Lower leg skin (tissue), 4 donors: ENCODE data around the gene KIRREL3. TPM values are rescaled to one million over a fixed set of nuclear protein-coding genes. Genes with fewer than 3 reads are reported as not detected.

ENCODE experiments used
- DNase-seq, 2 donors: peaks; one replicate each; pipeline ENCODE4 v3.0.0-alpha.2; 2019; ENCODE audit warnings: low spot score in 2 of 2
- H3K4me3 ChIP-seq: fragments of 200-600 bp; sonication (generic); 2 replicates; pipeline ENCODE4 v1.5.1; 2017; ENCODE audit warnings: mild to moderate bottlenecking, low read depth; ENCODE audit not compliant: poor library complexity, severe bottlenecking
- CTCF ChIP-seq, 3 donors: fragments of 450-650 bp; IDR thresholded peaks; one replicate each; pipeline ENCODE4 v1.5.1; 2016; ENCODE audit warnings: antibody characterized with exemption in 3 of 3, mild to moderate bottlenecking in 3 of 3, moderate library complexity in 2 of 3
- POLR2A ChIP-seq, 2 donors: fragments of 450-650 bp; IDR thresholded peaks; one replicate each; pipeline ENCODE4 v1.6.1; 2016 to 2017; ENCODE audit warnings: antibody characterized with exemption in 2 of 2, mild to moderate bottlenecking in 1 of 2, moderate library complexity in 1 of 2
- WGBS, 2 donors: methylation state at CpG; one replicate each; pipeline ENCODE4 v1.1.5; 2018; 5-methylcytosine and 5-hydroxymethylcytosine counted together
- intact Hi-C: fragments of 100-400 bp; cut with DNase I; formaldehyde crosslinking; loops from one replicate; pipeline ENCODE4 v1.15.0; 2023; ENCODE audit warnings: low total_unique reads
- total RNA-seq, 4 donors: library from RNA; depleted of rRNA; stranded (reverse); fragments of >200 nt; gene quantifications; one replicate each; pipeline ENCODE4 v1.1.0, GENCODE V29; 2016

KIRREL3 gene
- total RNA-seq, 4 donors from 2014 or later, result 0.13 TPM; not detected in 3

- no peak overlapping the region for H3K4me3 ChIP-seq
- intact Hi-C loops, result no loop called here
- WGBS, 2 donors, result 74 to 86% methylated on average over 3 of the region's 3 CpGs
- TF ChIP-seq CTCF (IDR thresholded peaks at IDR 0.05) (no peak), POLR2A (IDR thresholded peaks at IDR 0.05) (no peak)
- DNase-seq, result no peak
These were observed 365.1 kb downstream of the KIRREL3 start for GRCh38 chr11:126635511-126635910.

GRCh38 chr11:126634963-126635362 is 365.6 kb downstream of the KIRREL3 start:
- no peak overlapping the region for H3K4me3 ChIP-seq
- TF ChIP-seq CTCF (IDR thresholded peaks at IDR 0.05) (no peak), POLR2A (IDR thresholded peaks at IDR 0.05) (no peak)
- intact Hi-C loops, result no loop called here
- 54 to 94% methylated on average over 2 of the region's 2 CpGs for WGBS, 2 donors
- no peak for DNase-seq

- H3K4me3 ChIP-seq, result no peak overlapping the region
- no peak for TF ChIP-seq POLR2A (IDR thresholded peaks at IDR 0.05)
- DNase-seq, result peak in 1 of 2 donors; percentile 9
- intact Hi-C loops, result no loop called here
- 44 to 54% methylated on average over 3 of the region's 3 CpGs for WGBS, 2 donors
These were observed 367.2 kb downstream of the KIRREL3 start for GRCh38 chr11:126633330-126633729.

GRCh38 chr11:126630893-126631798 is 369.4 kb downstream of the KIRREL3 start:
- DNase-seq, result peak in 1 of 2 donors; percentile 10
- no peak overlapping the region for H3K4me3 ChIP-seq
- intact Hi-C loops, result no loop called here
- TF ChIP-seq POLR2A (IDR thresholded peaks at IDR 0.05) (no peak), CTCF (IDR thresholded peaks at IDR 0.05) (no peak)
- WGBS, 2 donors, result 87 to 90% methylated on average over 10 of the region's 10 CpGs

- no peak overlapping the region for H3K4me3 ChIP-seq
- intact Hi-C loops, result no loop called here
- TF ChIP-seq POLR2A (IDR thresholded peaks at IDR 0.05), result no peak
- no peak for TF ChIP-seq CTCF (IDR thresholded peaks at IDR 0.05)
- peak in 1 of 2 donors; percentile 68 for DNase-seq
- 87 to 89% methylated on average over 3 of the region's 3 CpGs for WGBS, 2 donors
These were observed 370.1 kb downstream of the KIRREL3 start for GRCh38 chr11:126630488-126630887.

GRCh38 chr11:126628790-126629621 is 371.6 kb downstream of the KIRREL3 start:
- TF ChIP-seq CTCF (IDR thresholded peaks at IDR 0.05) (no peak), POLR2A (IDR thresholded peaks at IDR 0.05) (no peak)
- WGBS, 2 donors, result 57 to 60% methylated on average over 13 of the region's 13 CpGs
- intact Hi-C loops, result no loop called here
- DNase-seq, result peak in 1 of 2 donors; percentile 80
- H3K4me3 ChIP-seq, result no peak overlapping the region
